H1 (cell line): ENCODE results near the gene HBEGF. TPM values are rescaled to one million over a fixed set of nuclear protein-coding genes. Genes with fewer than 3 reads are reported as not detected.

Experiments used
- CHD7 ChIP-seq: fragments of 300-600 bp; sonication (generic); IDR thresholded peaks from 2 replicates; pipeline ENCODE4 v1.7.1; 2012; ENCODE audit warnings: low read length, moderate library complexity, mild to moderate bottlenecking, inconsistent platforms; ENCODE audit not compliant: insufficient replicate concordance
- PHF8 ChIP-seq: fragments of 200-600 bp; sonication (generic); conservative IDR thresholded peaks from 2 replicates; pipeline ENCODE4 v1.7.1; 2012; ENCODE audit warnings: low read depth, mild to moderate bottlenecking, inconsistent platforms, low read length, moderate library complexity
- RBBP5 ChIP-seq: IDR thresholded peaks from 2 replicates; pipeline ENCODE4 v1.7.1; 2012; ENCODE audit warnings: low read depth, mild to moderate bottlenecking, inconsistent platforms, low read length, moderate library complexity, borderline replicate concordance
- TAF1 ChIP-seq: IDR thresholded peaks from 2 replicates; pipeline ENCODE4 v1.6.1; 2011; ENCODE audit warnings: mild to moderate bottlenecking, low read depth, low read length
- TBP ChIP-seq: IDR thresholded peaks from 2 replicates; pipeline ENCODE4 v1.6.1; 2011; ENCODE audit warnings: low read depth, low read length, improper control_type of control experiment
- polyA plus RNA-seq, 7 experiments: library from polyadenylated mRNA; depleted of rRNA in 3 of 7; stranded (reverse) in 5 of 7; unstranded in 2 of 7; fragments of >200 nt in 5 of 7; fragments of 200-250 nt in 2 of 7; gene quantifications; 1 replicate in 5 of 7; 2 replicates in 1 of 7; 4 replicates in 1 of 7; pipeline versions ENCODE4 v1.2.1 to v1.2.3, GENCODE V29; 2011 to 2013; ENCODE audit warnings: missing spikeins in 2 of 7, mixed read lengths in 2 of 7
- total RNA-seq: library from RNA; stranded (reverse); fragmentation: NEBNext Ultra II Directional; extraction: Animal tissue kit (Norgen Biotek cat#: 25700); gene quantifications from 2 replicates; pipeline ENCODE4 v1.2.1, GENCODE V29; 2021

HBEGF gene
- total and polyA plus RNA-seq, 2 of the 8 experiments (the other 6 are each of a cell fraction or from before 2014, with no cell fraction given): 2.4 to 2.5 TPM

GRCh38 chr5:140365282-140365681 lies 18.9 kb upstream of the HBEGF start (continued):
- TF ChIP-seq CHD7 (no peak), TBP (no peak), PHF8 (no peak), TAF1 (no peak), RBBP5 (no peak)
- TF ChIP-seq, all 59 proteins: peak for 0
